ENCODE data around the gene SYT4.
"Not testable (repeated sequence)": the region's sequence is repeated elsewhere in the genome, so short reads cannot be mapped to it uniquely, and the experiment has no call there.

SYT4 gene

GRCh38 chr18:43277164-43277600 lies at the start of gene SYT4:
TSS of gene SYT4 (minus strand) at chr18:43277490. CDS start at chr18:43277281, 209 bp downstream.
- DNase-seq, result no peak

GRCh38 chr18:43322132-43322531 lies 44.8 kb upstream of the SYT4 start:
- no peak for DNase-seq

- no peak for DNase-seq
Observed at GRCh38 chr18:43314941-43315340, 37.7 kb upstream of the SYT4 start.

GRCh38 chr18:43312891-43313290 lies 35.6 kb upstream of the SYT4 start:
- no peak for DNase-seq

- no peak for DNase-seq
Observed at GRCh38 chr18:43310239-43310638, 32.9 kb upstream of the SYT4 start.

GRCh38 chr18:43303376-43303775 lies 26.1 kb upstream of the SYT4 start:
- DNase-seq, result no peak

GRCh38 chr18:43286187-43286586 lies 8.9 kb upstream of the SYT4 start:
- not testable (repeated sequence) for DNase-seq

GRCh38 chr18:43283299-43283698 lies 6.0 kb upstream of the SYT4 start:
- DNase-seq, result no peak

- DNase-seq, result peak; percentile 1
Observed at GRCh38 chr18:43279015-43279744, 1.9 kb upstream of the SYT4 start.

- DNase-seq, result no peak
Observed at GRCh38 chr18:43278355-43278754, 1.1 kb upstream of the SYT4 start.

GRCh38 chr18:43276491-43276890 lies 799 bp downstream of the SYT4 start:
- no peak for DNase-seq

- no peak for DNase-seq
Observed at GRCh38 chr18:43275546-43275945, 1.7 kb downstream of the SYT4 start.

GRCh38 chr18:43274526-43274925 lies 2.8 kb downstream of the SYT4 start:
- DNase-seq, result no peak

- DNase-seq, result peak; percentile 33
Observed at GRCh38 chr18:43271593-43272432, 5.5 kb downstream of the SYT4 start.

GRCh38 chr18:43267818-43268217 lies 9.5 kb downstream of the SYT4 start:
- no peak for DNase-seq

- DNase-seq, result no peak
Observed at GRCh38 chr18:43265465-43265864, 11.8 kb downstream of the SYT4 start.

- no peak for DNase-seq
Observed at GRCh38 chr18:43248610-43249249, 28.6 kb downstream of the SYT4 start.

GRCh38 chr18:43247944-43248343 lies 29.3 kb downstream of the SYT4 start:
- DNase-seq, result no peak

- no peak for DNase-seq
Observed at GRCh38 chr18:43238429-43238828, 38.9 kb downstream of the SYT4 start.

- DNase-seq, result no peak
Observed at GRCh38 chr18:43236921-43237320, 40.4 kb downstream of the SYT4 start.

GRCh38 chr18:43234889-43235288 lies 42.4 kb downstream of the SYT4 start:
- DNase-seq, result no peak

GRCh38 chr18:43222501-43222900 lies 54.8 kb downstream of the SYT4 start:
- no peak for DNase-seq

GRCh38 chr18:43220691-43221090 lies 56.6 kb downstream of the SYT4 start:
- no peak for DNase-seq
